ENCODE results near the gene TNFSF11.

Gene TNFSF11

GRCh38 chr13:42597505-42597904, 23.6 kb downstream of the TNFSF11 start:
- Histone ChIP-seq H3F3A (ENCODE audit: low read depth) (no peaks in the 10 kb centered on the region), H3K36me3 (ENCODE audit: insufficient read depth, low read length) (no peaks in the 10 kb centered on the region), H2AFZ (ENCODE audit: low read length) (no peak overlapping the region), H4K20me1 (ENCODE audit: insufficient read depth, low read length, poor library complexity, severe bottlenecking) (no peaks in the 10 kb centered on the region), H3K79me2 (ENCODE audit: insufficient read depth, low read length) (no peaks in the 10 kb centered on the region), H3K4me3 (ENCODE audit: low read length, poor library complexity, severe bottlenecking) (no peak overlapping the region), H3K27me3 (ENCODE audit: insufficient read depth, low read length, poor library complexity, severe bottlenecking) (no peaks in the 10 kb centered on the region), H3K4me1 (ENCODE audit: insufficient read depth, low read length, poor library complexity, severe bottlenecking) (no peaks in the 10 kb centered on the region), H3K4me2 (ENCODE audit: low read depth, low read length, poor library complexity, severe bottlenecking) (no peak overlapping the region), H3K9ac (ENCODE audit: low read depth, low read length, poor library complexity, severe bottlenecking) (no peak overlapping the region), H3K9me3 (ENCODE audit: insufficient read depth, low read depth, low read length) (no peaks in the 10 kb centered on the region), H3K9me2 (replicated peaks; ENCODE audit: low read depth, low read length) (no peaks in the 10 kb centered on the region)
- TF ChIP-seq EZH2phosphoT487 (IDR thresholded peaks at IDR 0.05; ENCODE audit: borderline replicate concordance) (no peak), CTCF (conservative IDR thresholded peaks at IDR 0.05; ENCODE audit: low read length) (no peak)

- Histone ChIP-seq H2AFZ (ENCODE audit: low read length) (no peak overlapping the region), H3K79me2 (ENCODE audit: insufficient read depth, low read length) (no peaks in the 10 kb centered on the region), H3K9me2 (replicated peaks; ENCODE audit: low read depth, low read length) (no peaks in the 10 kb centered on the region), H3F3A (ENCODE audit: low read depth) (no peaks in the 10 kb centered on the region), H3K9ac (ENCODE audit: low read depth, low read length, poor library complexity, severe bottlenecking) (no peak overlapping the region), H3K4me3 (ENCODE audit: low read length, poor library complexity, severe bottlenecking) (no peak overlapping the region), H3K9me3 (ENCODE audit: insufficient read depth, low read depth, low read length) (no peaks in the 10 kb centered on the region), H3K27me3 (ENCODE audit: insufficient read depth, low read length, poor library complexity, severe bottlenecking) (no peaks in the 10 kb centered on the region), H3K4me1 (ENCODE audit: insufficient read depth, low read length, poor library complexity, severe bottlenecking) (peaks cover 11% of the 10 kb centered on the region), H3K36me3 (ENCODE audit: insufficient read depth, low read length) (no peaks in the 10 kb centered on the region), H4K20me1 (ENCODE audit: insufficient read depth, low read length, poor library complexity, severe bottlenecking) (no peaks in the 10 kb centered on the region), H3K4me2 (ENCODE audit: low read depth, low read length, poor library complexity, severe bottlenecking) (no peak overlapping the region)
- TF ChIP-seq EZH2phosphoT487 (IDR thresholded peaks at IDR 0.05; ENCODE audit: borderline replicate concordance) (no peak), CTCF (conservative IDR thresholded peaks at IDR 0.05; ENCODE audit: low read length) (no peak)
These were observed 27.0 kb downstream of the TNFSF11 start for GRCh38 chr13:42600943-42601342.

- Histone ChIP-seq H3K9me2 (replicated peaks; ENCODE audit: low read depth, low read length) (no peaks in the 10 kb centered on the region), H3K9me3 (ENCODE audit: insufficient read depth, low read depth, low read length) (no peaks in the 10 kb centered on the region), H3K36me3 (ENCODE audit: insufficient read depth, low read length) (no peaks in the 10 kb centered on the region), H3K27me3 (ENCODE audit: insufficient read depth, low read length, poor library complexity, severe bottlenecking) (no peaks in the 10 kb centered on the region), H2AFZ (ENCODE audit: low read length) (no peak overlapping the region), H3K4me1 (ENCODE audit: insufficient read depth, low read length, poor library complexity, severe bottlenecking) (peaks cover 11% of the 10 kb centered on the region), H3K79me2 (ENCODE audit: insufficient read depth, low read length) (no peaks in the 10 kb centered on the region), H3F3A (ENCODE audit: low read depth) (no peaks in the 10 kb centered on the region), H4K20me1 (ENCODE audit: insufficient read depth, low read length, poor library complexity, severe bottlenecking) (no peaks in the 10 kb centered on the region), H3K9ac (ENCODE audit: low read depth, low read length, poor library complexity, severe bottlenecking) (no peak overlapping the region), H3K4me2 (ENCODE audit: low read depth, low read length, poor library complexity, severe bottlenecking) (no peak overlapping the region), H3K4me3 (ENCODE audit: low read length, poor library complexity, severe bottlenecking) (no peak overlapping the region)
- no peak for TF ChIP-seq CTCF (conservative IDR thresholded peaks at IDR 0.05; ENCODE audit: low read length)
- no peak for TF ChIP-seq EZH2phosphoT487 (IDR thresholded peaks at IDR 0.05; ENCODE audit: borderline replicate concordance)
These were observed 29.0 kb downstream of the TNFSF11 start for GRCh38 chr13:42602906-42603305.

Data from Loucy (cell line).